Measurements from ENCODE around the gene TARP.
"Not testable (repeated sequence)": the region's sequence is repeated elsewhere in the genome, so short reads cannot be mapped to it uniquely, and the experiment has no call there.

Gene TARP

GRCh38 chr7:38296059-38296857 lies 22.8 kb upstream of the TARP start:
- FAIRE-seq = no peak

DNA sequence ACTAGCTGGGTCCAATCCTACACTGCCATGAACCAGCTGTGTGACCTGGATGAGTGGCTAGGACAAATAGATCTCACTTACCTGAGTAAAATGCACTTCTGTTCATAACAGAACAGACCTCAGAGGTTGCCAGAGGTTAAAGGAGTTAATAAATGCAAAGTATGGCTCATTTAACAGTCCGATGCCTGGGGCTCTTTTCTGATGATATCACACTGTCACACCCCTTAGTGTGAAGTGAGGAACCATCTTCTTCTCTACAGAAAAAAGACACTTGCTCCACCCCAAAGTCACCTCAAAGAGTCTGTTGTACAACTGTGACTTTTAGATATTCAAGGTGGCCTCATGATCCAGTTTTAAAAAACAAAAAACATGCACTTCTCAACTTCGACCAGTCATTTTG lies 21.5 kb upstream of the TARP start:
- FAIRE-seq = no peak

DNA sequence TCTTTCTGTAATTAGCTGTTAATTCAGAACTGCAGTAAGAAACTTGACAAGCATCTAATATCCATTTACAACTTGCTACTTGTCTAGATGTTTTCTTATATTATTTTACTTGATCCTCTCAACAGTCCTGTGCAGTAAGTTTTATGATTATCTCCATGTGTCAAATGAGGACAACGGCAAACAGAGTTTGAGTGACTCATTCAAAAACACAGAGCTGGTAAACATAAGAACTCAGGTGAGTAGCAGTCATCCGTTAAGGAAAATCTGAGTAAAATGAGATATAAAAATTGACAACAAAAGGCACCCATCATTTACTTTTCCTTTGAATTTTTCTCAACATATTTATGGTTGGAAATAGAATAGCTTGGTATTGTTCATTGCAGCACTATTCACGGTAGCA lies 19.0 kb upstream of the TARP start:
- FAIRE-seq = no peak

- FAIRE-seq = no peak
These were observed 18.2 kb upstream of the TARP start for GRCh38 chr7:38291650-38292049.

GRCh38 chr7:38291117-38291647 lies 17.7 kb upstream of the TARP start:
- FAIRE-seq = no peak

DNA sequence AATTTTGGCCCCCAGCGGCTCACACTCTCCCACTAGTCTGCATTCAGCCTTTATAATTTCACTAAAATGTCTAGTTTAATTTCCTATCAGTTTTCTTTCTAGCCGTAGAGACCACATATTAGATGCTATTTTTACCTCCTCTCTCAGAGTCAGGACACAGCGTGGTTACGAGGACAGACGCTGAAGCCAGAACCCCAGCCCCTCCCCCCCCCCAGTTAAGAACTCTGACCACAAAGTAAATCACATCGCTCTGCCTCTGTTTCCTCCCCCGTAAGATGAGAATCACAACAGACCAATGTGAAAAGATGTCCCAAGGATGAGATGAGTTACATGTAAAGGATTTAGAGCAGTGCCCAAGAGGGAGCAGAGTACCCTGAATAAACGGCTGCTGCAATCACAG lies 11.1 kb upstream of the TARP start:
- no peak for FAIRE-seq

- peak; percentile 8 for FAIRE-seq
These were observed 10.4 kb upstream of the TARP start for GRCh38 chr7:38283809-38284208.

DNA sequence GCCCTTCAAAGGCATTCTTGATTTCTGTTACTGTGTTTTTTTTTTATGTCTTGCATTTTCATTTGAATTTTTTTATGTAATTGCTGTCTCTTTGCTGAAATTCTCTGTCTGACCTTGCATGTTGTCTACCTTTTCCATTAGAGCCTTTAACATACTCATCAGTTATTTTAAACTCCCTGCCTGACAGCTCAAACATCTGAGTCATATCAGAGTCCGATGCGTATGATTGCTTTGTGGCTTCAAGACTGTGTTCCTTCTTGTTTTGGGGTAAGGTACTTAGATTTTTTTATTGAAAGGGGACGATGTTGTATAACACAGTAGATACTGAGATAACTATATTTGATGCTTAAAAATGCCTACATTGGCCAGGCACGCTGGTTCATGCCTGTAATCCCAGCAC lies 9.7 kb upstream of the TARP start:
- no peak for FAIRE-seq

- no peak for FAIRE-seq
These were observed 8.6 kb upstream of the TARP start for GRCh38 chr7:38282081-38282480.

- FAIRE-seq = no peak
These were observed 7.8 kb upstream of the TARP start for GRCh38 chr7:38281266-38281665.

DNA sequence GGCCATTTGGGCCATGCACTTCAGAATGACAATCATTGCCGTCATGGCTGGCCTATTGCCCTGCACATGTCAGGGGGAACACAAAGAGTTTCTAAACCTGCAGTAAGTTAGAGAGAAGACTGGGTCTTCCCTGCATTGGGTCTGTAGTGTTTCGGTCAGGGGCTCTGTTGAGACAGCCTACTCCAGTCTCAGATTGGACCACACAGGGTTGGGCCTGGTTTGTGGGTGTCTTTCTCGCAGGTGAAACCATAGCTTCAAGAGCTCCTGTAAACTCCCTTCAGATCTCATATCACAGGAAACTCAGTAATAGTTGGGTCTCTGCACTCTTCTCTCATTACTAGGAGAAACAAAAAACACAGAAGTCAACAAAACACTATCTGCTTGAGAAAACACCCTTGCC lies 7.3 kb upstream of the TARP start:
- FAIRE-seq = no peak

DNA sequence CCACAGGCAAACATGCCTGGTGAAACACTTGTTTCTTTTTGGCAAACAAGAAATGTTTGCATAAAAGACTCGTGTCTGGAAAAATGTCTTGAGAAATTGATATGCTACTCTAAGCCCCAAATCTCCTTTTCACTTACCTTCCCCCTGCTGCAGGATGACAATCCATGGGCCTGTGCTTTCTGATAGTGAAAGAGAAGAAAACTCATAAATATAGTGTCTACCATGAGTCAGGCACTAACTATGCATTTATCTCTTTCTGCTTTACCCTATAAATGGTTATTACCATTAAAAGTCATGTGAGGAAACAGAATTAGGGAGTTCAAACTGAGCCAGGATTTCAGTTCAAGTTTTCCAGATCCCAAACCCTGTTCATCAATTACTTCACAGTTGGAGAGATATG lies 6.6 kb upstream of the TARP start:
- no peak for FAIRE-seq

GRCh38 chr7:38276096-38276877 lies 2.9 kb upstream of the TARP start:
- no peak for FAIRE-seq

- no peak for FAIRE-seq
These were observed 1.6 kb upstream of the TARP start for GRCh38 chr7:38274927-38275620.

- no peak for FAIRE-seq
These were observed 1.1 kb upstream of the TARP start for GRCh38 chr7:38274486-38274885.

DNA sequence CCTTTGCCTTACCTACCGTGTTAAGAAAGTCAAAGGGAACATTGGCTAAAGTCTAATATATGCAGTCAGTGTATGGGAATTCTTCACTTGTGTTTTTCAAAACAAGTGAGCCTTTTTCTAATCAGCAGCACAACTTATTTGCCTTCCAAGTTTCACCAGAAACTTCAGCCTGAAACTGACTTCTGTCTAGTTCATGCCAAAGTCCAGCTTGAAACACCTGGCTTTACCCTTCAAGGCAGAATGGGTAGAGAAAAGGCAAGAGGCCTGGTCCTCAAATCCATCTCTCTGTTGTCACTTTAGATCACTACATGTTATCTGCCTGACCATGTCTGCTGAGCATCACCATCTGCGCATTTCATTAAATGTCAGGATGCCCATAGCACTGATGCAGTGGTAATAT lies 3.0 kb downstream of the TARP start:
- FAIRE-seq = not testable (repeated sequence)

- not testable (repeated sequence) for FAIRE-seq
These were observed 3.6 kb downstream of the TARP start for GRCh38 chr7:38269704-38270346.

DNA sequence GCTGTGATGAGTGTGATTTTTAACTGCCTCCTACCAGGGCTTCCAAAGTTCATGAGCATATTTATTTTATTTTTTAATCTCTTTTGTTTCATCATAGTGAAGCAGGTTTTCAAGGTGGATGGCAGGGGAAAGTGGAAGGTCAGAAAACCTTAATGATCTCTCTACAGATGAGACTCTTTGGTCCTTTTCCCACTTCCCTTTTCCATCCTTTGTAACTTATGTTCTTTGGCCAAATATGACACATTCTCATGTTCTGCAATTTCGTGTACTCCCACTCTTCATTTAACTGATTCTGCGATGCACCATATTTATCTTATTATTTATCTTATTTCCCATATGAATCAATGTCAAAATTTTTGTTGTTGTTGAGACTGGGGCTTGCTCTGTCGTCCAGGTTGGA lies 7.5 kb downstream of the TARP start:
- FAIRE-seq = not testable (repeated sequence)

- FAIRE-seq = not testable (repeated sequence)
These were observed 8.8 kb downstream of the TARP start for GRCh38 chr7:38264602-38265001.

- FAIRE-seq = not testable (repeated sequence)
These were observed 10.2 kb downstream of the TARP start for GRCh38 chr7:38263274-38263673.

- no peak for FAIRE-seq
These were observed 10.9 kb downstream of the TARP start for GRCh38 chr7:38262545-38262944.

- FAIRE-seq = not testable (repeated sequence)
These were observed 11.4 kb downstream of the TARP start for GRCh38 chr7:38262026-38262425.

DNA sequence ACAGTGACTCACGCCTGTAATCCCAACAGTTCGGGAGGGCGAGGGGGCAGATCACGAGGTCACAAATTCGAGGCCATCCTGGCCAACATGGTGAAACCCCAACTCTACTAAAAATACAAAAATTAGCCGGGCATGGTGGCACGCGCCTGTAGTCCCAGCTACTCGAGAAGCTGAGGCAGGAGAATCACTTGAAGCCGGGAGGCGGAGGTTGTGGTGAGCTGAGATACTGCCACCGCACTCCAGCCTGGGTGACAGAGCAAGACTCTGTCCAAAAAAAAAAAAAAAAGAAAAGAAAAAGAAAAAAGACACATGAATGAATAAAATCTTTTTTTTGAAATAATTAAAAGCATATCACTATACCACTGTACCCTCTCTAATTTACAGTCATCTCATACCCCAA lies 11.8 kb downstream of the TARP start:
- FAIRE-seq = not testable (repeated sequence)
